Measurements from ENCODE around the gene FLOT1.

The FLOT1 gene

GRCh38 chr6:30717129-30717844 lies 25.2 kb downstream of the FLOT1 start, which contains the start of gene MDC1 (continued):
- TF ChIP-seq ZNF26 (tag by site-specific recombination; IDR thresholded peaks at IDR 0.05) (no peak), ZNF521 (tag by site-specific recombination; IDR thresholded peaks at IDR 0.05) (no peak), ZNF529 (tag by site-specific recombination; IDR thresholded peaks at IDR 0.05; ENCODE audit: insufficient replicate concordance) (no peak), ZNF621 (tag by site-specific recombination; IDR thresholded peaks at IDR 0.05) (no peak), ZBTB44 (tag by site-specific recombination; IDR thresholded peaks at IDR 0.05) (peak; percentile 99), KLF17 (tag by site-specific recombination; IDR thresholded peaks at IDR 0.05) (peak; percentile 77; the same call in 1 of the 2 replicates), ZNF23 (tag by site-specific recombination; IDR thresholded peaks at IDR 0.05; ENCODE audit: borderline replicate concordance) (no peak), EGR2 (tag by site-specific recombination; IDR thresholded peaks at IDR 0.05; ENCODE audit: low read depth) (peak; percentile 84), KLF7 (tag by site-specific recombination; IDR thresholded peaks at IDR 0.05; ENCODE audit: borderline replicate concordance) (peak; percentile 83), ZNF155 (tag by site-specific recombination; IDR thresholded peaks at IDR 0.05) (no peak), ZBTB11 (tag by site-specific recombination; conservative IDR thresholded peaks at IDR 0.05; ENCODE audit: low read depth) (peak; percentile 28), SP2 (tag by site-specific recombination; IDR thresholded peaks at IDR 0.05) (peak; percentile 98), ZNF623 (tag by site-specific recombination; IDR thresholded peaks at IDR 0.05) (peak; percentile 10; the same call in 1 of the 2 replicates), ZNF837 (tag by site-specific recombination; IDR thresholded peaks at IDR 0.05) (no peak), ZBTB20 (tag by site-specific recombination; IDR thresholded peaks at IDR 0.05) (no peak; the same call in 1 of the 2 replicates), ZNF24 (tag by site-specific recombination; IDR thresholded peaks at IDR 0.05) (peak; percentile 91), ZNF561 (tag by site-specific recombination; IDR thresholded peaks at IDR 0.05; ENCODE audit: borderline replicate concordance) (peak; percentile 74), ZNF221 (tag by site-specific recombination; IDR thresholded peaks at IDR 0.05; ENCODE audit: borderline replicate concordance) (no peak), ZNF555 (tag by site-specific recombination; conservative IDR thresholded peaks at IDR 0.05) (no peak), ZFP3 (tag by site-specific recombination; IDR thresholded peaks at IDR 0.05; ENCODE audit: low read depth) (no peak), ZNF366 (tag by site-specific recombination; conservative IDR thresholded peaks at IDR 0.05) (peak; percentile 58), SETDB1 (IDR thresholded peaks at IDR 0.05; ENCODE audit: insufficient read length, low read length) (no peak), ZNF280D (tag by site-specific recombination; IDR thresholded peaks at IDR 0.05) (no peak), ZNF792 (tag by site-specific recombination; IDR thresholded peaks at IDR 0.05) (no peak), YY1 (tag by site-specific recombination; IDR thresholded peaks at IDR 0.05) (peak; percentile 91), ZNF184 (tag by site-specific recombination; IDR thresholded peaks at IDR 0.05) (peak; percentile 52; the same call in 1 of the 2 replicates), ZNF449 (tag by site-specific recombination; IDR thresholded peaks at IDR 0.05) (no peak), HOXD13 (CRISPR knock-in tag; IDR thresholded peaks at IDR 0.05; ENCODE audit: borderline replicate concordance) (peak; percentile 75; the same call in 1 of the 2 replicates)
